ENCODE measurements around the gene TBC1D3I. TPM values are rescaled to one million over a fixed set of nuclear protein-coding genes. Genes with fewer than 3 reads are reported as not detected.
"Not testable (repeated sequence)": the region's sequence is repeated elsewhere in the genome, so short reads cannot be mapped to it uniquely, and the experiment has no call there.

TBC1D3I gene
- total and polyA plus RNA-seq, 8 donors, result 0.58 to 2.0 (median 0.76) TPM; not detected in 1

DNA sequence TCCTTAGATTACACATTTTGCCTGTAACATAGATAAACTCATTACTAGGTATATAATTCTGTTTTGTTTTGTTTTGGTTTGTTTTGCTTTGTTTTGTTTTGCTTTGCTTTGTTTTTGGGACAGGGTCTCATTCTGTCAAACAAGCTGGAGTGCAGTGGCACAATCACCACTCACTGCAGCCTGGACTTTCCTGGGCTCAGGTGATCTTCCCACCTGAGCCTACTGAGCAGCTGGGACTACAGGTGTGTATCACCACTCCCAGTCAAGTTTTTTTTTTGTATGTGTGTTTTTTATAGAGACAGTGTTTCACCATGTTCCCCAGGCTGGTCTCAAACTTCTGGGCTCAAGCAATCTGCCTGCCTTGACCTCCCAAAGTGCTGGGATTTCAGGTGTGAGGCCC is 54.8 kb downstream of the TBC1D3I start:
- Histone ChIP-seq H3K27me3 (peaks cover 0 to 13% of the 10 kb centered on the region in 2 donors), H3K27ac (peak overlapping the region in 1 of 2 donors; percentile 82), H3K4me3 (no peak overlapping the region), H3K9me3 (no peaks in the 10 kb centered on the region), H3K4me1 (peaks cover 0 to 47% of the 10 kb centered on the region in 2 donors), H3K36me3 (no peaks in the 10 kb centered on the region)
- DNase-seq (no peak), ATAC-seq (no peak)
- TF ChIP-seq, protein P1, sequence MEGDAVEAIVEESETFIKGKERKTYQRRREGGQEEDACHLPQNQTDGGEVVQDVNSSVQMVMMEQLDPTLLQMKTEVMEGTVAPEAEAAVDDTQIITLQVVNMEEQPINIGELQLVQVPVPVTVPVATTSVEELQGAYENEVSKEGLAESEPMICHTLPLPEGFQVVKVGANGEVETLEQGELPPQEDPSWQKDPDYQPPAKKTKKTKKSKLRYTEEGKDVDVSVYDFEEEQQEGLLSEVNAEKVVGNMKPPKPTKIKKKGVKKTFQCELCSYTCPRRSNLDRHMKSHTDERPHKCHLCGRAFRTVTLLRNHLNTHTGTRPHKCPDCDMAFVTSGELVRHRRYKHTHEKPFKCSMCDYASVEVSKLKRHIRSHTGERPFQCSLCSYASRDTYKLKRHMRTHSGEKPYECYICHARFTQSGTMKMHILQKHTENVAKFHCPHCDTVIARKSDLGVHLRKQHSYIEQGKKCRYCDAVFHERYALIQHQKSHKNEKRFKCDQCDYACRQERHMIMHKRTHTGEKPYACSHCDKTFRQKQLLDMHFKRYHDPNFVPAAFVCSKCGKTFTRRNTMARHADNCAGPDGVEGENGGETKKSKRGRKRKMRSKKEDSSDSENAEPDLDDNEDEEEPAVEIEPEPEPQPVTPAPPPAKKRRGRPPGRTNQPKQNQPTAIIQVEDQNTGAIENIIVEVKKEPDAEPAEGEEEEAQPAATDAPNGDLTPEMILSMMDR (IDR thresholded peaks at IDR 0.05), result no peak
- intact Hi-C loops (cut with DNase I), result no loop called here

DNA sequence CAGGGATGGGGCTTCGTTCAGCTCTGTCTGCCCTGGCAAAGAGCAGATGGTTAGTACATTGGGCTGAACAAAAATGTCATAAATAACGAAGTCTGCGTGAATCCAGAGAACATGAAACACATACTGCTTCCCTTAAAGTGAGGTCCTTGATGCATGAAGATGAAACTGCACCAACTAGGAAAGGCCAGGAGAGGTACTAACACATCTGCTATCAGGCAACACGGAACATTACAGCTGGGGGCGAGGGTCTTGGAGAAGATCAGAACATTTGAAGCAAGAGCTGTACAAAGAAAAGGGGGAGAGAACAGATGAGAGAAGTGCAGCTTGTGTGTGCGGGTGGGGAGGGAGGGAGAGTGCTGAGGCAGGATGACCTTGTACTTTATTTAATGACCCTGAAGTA is 57.0 kb downstream of the TBC1D3I start:
- DNase-seq; H3K27me3 ChIP-seq; H3K9me3 ChIP-seq; H3K27ac ChIP-seq; ATAC-seq; H3K36me3 ChIP-seq; H3K4me3 ChIP-seq; intact Hi-C loops (cut with DNase I): not testable (repeated sequence)
- peaks cover 0 to 42% of the 10 kb centered on the region in 2 donors for H3K4me1 ChIP-seq

DNA sequence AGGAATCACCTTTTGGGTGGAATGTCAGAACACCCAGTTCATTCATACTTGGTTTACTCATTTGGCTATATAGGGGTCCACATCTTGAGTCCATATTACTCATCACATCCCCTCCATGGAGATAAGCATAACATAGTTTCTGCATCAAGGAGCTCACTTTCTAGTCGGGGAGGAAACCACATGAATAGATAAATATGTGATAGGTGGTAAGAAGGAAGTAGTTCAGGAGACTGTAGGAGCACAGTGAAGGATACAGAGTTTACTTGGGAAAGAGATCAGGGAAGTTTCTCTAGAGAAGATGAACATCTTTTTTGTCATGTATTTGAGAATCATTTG is 57.9 kb downstream of the TBC1D3I start:
- DNase-seq; ATAC-seq; H3K4me3 ChIP-seq; H3K27ac ChIP-seq; H3K27me3 ChIP-seq; H3K36me3 ChIP-seq; H3K9me3 ChIP-seq; intact Hi-C loops (cut with DNase I): not testable (repeated sequence)
- peaks cover 0 to 42% of the 10 kb centered on the region in 2 donors for H3K4me1 ChIP-seq

DNA sequence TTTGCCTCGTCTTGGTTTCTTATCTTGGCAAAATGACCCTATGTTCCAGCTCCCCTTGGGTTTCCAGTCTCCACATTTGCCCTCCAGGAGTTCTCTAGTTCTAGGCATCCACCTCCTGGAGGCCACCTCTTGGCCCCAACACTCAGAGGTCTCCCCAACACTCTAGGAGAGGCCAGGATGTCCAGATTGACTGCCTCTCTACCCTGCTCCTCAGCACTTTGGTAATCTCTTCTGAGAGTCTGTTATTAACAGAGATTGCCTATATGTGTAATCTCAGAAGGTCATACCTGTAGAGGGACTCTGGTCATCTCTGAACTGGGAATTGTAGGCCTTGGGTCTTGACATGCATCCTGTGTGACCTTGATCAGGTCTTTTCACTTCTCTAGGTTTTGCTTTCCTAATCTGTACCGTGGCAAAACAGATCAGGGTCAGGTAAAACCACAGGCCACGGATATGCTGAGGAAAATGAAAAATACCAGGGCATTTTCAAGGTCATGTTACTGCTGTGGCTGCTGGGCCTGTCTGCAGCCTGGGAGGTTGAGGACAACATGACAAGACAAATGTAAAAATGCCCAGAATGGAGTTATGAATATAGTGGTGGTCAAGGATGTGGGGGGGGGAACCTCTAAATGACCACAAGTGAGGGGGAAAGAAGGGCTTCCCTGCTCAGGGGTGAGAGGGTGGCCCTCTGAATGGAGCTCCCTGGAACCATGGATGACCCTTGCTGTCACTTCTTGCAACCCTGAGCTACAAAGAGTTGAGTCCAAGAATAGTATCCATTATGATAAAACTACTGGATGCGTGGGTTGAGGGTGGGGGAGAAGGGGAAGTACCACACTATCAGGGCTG is 58.5 kb downstream of the TBC1D3I start:
- Histone ChIP-seq H3K4me3 (no peak overlapping the region), H3K4me1 (peaks cover 0 to 38% of the 10 kb centered on the region in 2 donors), H3K27ac (no peak overlapping the region), H3K9me3 (no peaks in the 10 kb centered on the region), H3K27me3 (peaks cover 0 to 6% of the 10 kb centered on the region in 2 donors), H3K36me3 (no peaks in the 10 kb centered on the region)
- TF ChIP-seq, protein P1 (IDR thresholded peaks at IDR 0.05), result no peak
- intact Hi-C loops (cut with DNase I), result no loop called here
- DNase-seq, result no peak
- no peak for ATAC-seq

DNA sequence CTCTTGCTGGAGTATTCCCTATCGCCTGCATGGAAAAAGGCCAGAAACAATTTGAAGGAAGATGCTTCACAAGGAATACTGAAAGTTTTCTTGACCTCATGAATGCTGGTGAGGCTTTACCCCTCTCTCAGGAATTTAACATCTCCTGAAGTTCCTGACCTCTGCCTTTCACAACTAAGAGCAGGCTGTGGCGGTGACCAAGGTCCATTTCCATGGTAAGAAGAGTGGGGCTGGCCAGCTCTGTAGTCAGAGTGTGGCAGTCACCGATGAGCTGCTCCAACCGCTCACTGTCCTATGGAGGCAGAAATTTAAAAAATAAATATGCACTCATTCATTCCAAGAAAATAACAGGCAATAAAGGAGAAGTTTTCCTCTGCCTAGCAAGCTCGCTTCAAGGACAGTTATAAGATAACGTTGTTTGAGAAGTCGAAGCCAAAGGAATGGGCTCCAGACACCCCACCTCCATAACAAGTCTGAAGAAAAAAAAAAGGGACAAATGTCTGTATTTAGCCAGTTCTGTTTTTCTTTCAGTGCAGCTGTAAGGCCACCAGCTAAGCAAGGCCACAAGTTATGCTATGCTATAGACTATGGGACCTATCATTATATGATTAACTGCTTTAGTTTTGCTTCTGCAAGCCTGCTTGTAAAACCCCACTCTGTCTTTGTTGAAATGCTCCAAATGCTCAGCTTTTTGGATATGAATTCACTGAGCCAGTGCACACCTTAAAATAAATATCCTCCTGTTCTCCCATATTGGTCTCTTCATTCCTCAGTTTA is 59.5 kb downstream of the TBC1D3I start:
- Histone ChIP-seq H3K27ac (no peak overlapping the region), H3K4me1 (peaks cover 0 to 30% of the 10 kb centered on the region in 2 donors), H3K27me3 (peaks cover 0 to 7% of the 10 kb centered on the region in 2 donors), H3K36me3 (no peaks in the 10 kb centered on the region), H3K9me3 (no peaks in the 10 kb centered on the region), H3K4me3 (no peak overlapping the region)
- intact Hi-C loops (cut with DNase I), result no loop called here
- ATAC-seq (no peak), DNase-seq (no peak)
- TF ChIP-seq, protein P1 (IDR thresholded peaks at IDR 0.05), result no peak

Other genes with a start within 250 kb of the TBC1D3I start
- 1 to 10 TPM; 6.6 to 9.3 TPM for gene CCL23, start 246.6 kb downstream of the TBC1D3I start, total RNA-seq
- under 1 TPM in 4 of 6 donors, not detected in 2; 0.32 to 0.52 (median 0.45) TPM for gene CCL23, start 246.6 kb downstream of the TBC1D3I start, polyA plus RNA-seq (ENCODE audit: insufficient read length in 6 of 6)
- 100 to 1,000 TPM; 227 to 348 TPM for gene CCL18, start 200.3 kb downstream of the TBC1D3I start, total RNA-seq
- gene CCL18, start 200.3 kb downstream of the TBC1D3I start, polyA plus RNA-seq (ENCODE audit: insufficient read length in 6 of 6), result under 1 TPM in 1 of 6 donors, not detected in 5; 0.20 TPM
- gene CCL3, start 174.4 kb downstream of the TBC1D3I start, total RNA-seq, result 10 to 100 TPM in 1 of 2 donors, 1 to 10 TPM in 1; 3.2 to 40.9 TPM
- gene CCL3, start 174.4 kb downstream of the TBC1D3I start, polyA plus RNA-seq (ENCODE audit: insufficient read length in 6 of 6), result 10 to 100 TPM in 3 of 6 donors, 1 to 10 TPM in 3; 2.0 to 18.6 (median 10.2) TPM
- gene CCL4, start 160.7 kb downstream of the TBC1D3I start, total RNA-seq, result 10 to 100 TPM in 1 of 2 donors, 1 to 10 TPM in 1; 6.4 to 62.0 TPM
- gene CCL4, start 160.7 kb downstream of the TBC1D3I start, polyA plus RNA-seq (ENCODE audit: insufficient read length in 6 of 6), result 10 to 100 TPM in 1 of 6 donors, 1 to 10 TPM in 4, under 1 TPM in 1; 0.72 to 11.4 (median 5.7) TPM
- 1 to 10 TPM; 6.7 to 8.8 TPM for gene TBC1D3B, start 87.9 kb downstream of the TBC1D3I start, total RNA-seq
- 10 to 100 TPM; 11.2 to 26.5 (median 17.9) TPM for gene TBC1D3B, start 87.9 kb downstream of the TBC1D3I start, polyA plus RNA-seq (ENCODE audit: insufficient read length in 6 of 6)
- 10 to 100 TPM in 1 of 2 donors, under 1 TPM in 1; 0.38 to 11.7 TPM for gene CCL3L1, start 67.8 kb downstream of the TBC1D3I start, total RNA-seq
- 1 to 10 TPM in 4 of 6 donors, under 1 TPM in 2; 0.25 to 5.3 (median 1.8) TPM for gene CCL3L1, start 67.8 kb downstream of the TBC1D3I start, polyA plus RNA-seq (ENCODE audit: insufficient read length in 6 of 6)
- 10 to 100 TPM in 1 of 2 donors, 1 to 10 TPM in 1; 1.9 to 37.6 TPM for gene CCL4L2, start 53.5 kb downstream of the TBC1D3I start, total RNA-seq
- gene CCL4L2, start 53.5 kb downstream of the TBC1D3I start, polyA plus RNA-seq (ENCODE audit: insufficient read length in 6 of 6), result 1 to 10 TPM in 5 of 6 donors, under 1 TPM in 1; 0.81 to 7.6 (median 4.1) TPM
- not detected for gene TBC1D3G, start 59.3 kb upstream of the TBC1D3I start, total RNA-seq
- not detected for gene TBC1D3G, start 59.3 kb upstream of the TBC1D3I start, polyA plus RNA-seq (ENCODE audit: insufficient read length in 6 of 6)
- not detected for gene TBC1D3H, start 123.9 kb upstream of the TBC1D3I start, total RNA-seq
- 10 to 100 TPM in 1 of 6 donors, not detected in 5; 14.3 TPM for gene TBC1D3H, start 123.9 kb upstream of the TBC1D3I start, polyA plus RNA-seq (ENCODE audit: insufficient read length in 6 of 6)
- 10 to 100 TPM; 24.7 to 25.7 TPM for gene ZNHIT3, start 222.1 kb upstream of the TBC1D3I start, total RNA-seq
- gene ZNHIT3, start 222.1 kb upstream of the TBC1D3I start, polyA plus RNA-seq (ENCODE audit: insufficient read length in 6 of 6), result 10 to 100 TPM; 52.5 to 65.1 (median 58.8) TPM